Suprapubic skin (tissue), 4 donors: ENCODE data around the gene PRPF19. TPM values are rescaled to one million over a fixed set of nuclear protein-coding genes. Genes with fewer than 3 reads are reported as not detected.

ENCODE experiments used
- DNase-seq, 2 donors: peaks; one replicate each; pipeline ENCODE4 v3.0.0-alpha.2; 2019; ENCODE audit warnings: low spot score in 2 of 2
- H3K27ac ChIP-seq: fragments of 200-600 bp; sonication (generic); one replicate; pipeline ENCODE4 v1.5.1; 2019
- H3K27me3 ChIP-seq: fragments of 200-600 bp; sonication (generic); one replicate; pipeline ENCODE4 v1.5.1; 2019
- H3K36me3 ChIP-seq: fragments of 200-600 bp; sonication (generic); one replicate; pipeline ENCODE4 v1.5.1; 2019
- H3K4me1 ChIP-seq: fragments of 200-600 bp; sonication (generic); one replicate; pipeline ENCODE4 v1.5.1; 2019
- H3K4me3 ChIP-seq: fragments of 200-600 bp; sonication (generic); one replicate; pipeline ENCODE4 v1.5.1; 2019; ENCODE audit warnings: mild to moderate bottlenecking
- H3K9me3 ChIP-seq: fragments of 200-600 bp; sonication (generic); one replicate; pipeline ENCODE4 v1.5.1; 2019
- CTCF ChIP-seq, 2 donors: fragments of 200-600 bp in 1 of 2; fragments of 450-650 bp in 1 of 2; sonication (generic) in 1 of 2; IDR thresholded peaks; one replicate each; pipeline ENCODE4 v1.5.1; 2016 to 2019; ENCODE audit warnings: antibody characterized with exemption in 2 of 2, mild to moderate bottlenecking in 1 of 2, moderate library complexity in 1 of 2
- EP300 ChIP-seq: sonication (generic); formaldehyde crosslinking; IDR thresholded peaks from one replicate; pipeline ENCODE4 v1.6.1; 2017; ENCODE audit warnings: antibody characterized with exemption
- POLR2A ChIP-seq, 2 donors: fragments of 450-650 bp; IDR thresholded peaks; one replicate each; pipeline ENCODE4 v1.6.1; 2017; ENCODE audit warnings: antibody characterized with exemption in 2 of 2, mild to moderate bottlenecking in 2 of 2, moderate library complexity in 2 of 2
- POLR2AphosphoS5 ChIP-seq, 3 donors: sonication (generic); formaldehyde crosslinking; IDR thresholded peaks; one replicate each; pipeline ENCODE4 v1.6.1; 2017; ENCODE audit warnings: antibody characterized with exemption in 3 of 3
- WGBS: methylation state at CpG from one replicate; pipeline ENCODE4 v1.1.5; 2018; 5-methylcytosine and 5-hydroxymethylcytosine counted together
- total RNA-seq, 4 donors: library from RNA; depleted of rRNA; stranded (reverse); fragments of >200 nt; gene quantifications; one replicate each; pipeline ENCODE4 v1.1.0, GENCODE V29; 2016

Gene PRPF19
- total RNA-seq, 4 donors from 2014 or later, result 101 to 153 (median 116) TPM

- H3K4me3 ChIP-seq, result no peak overlapping the region
- no peaks in the 10 kb centered on the region for H3K27me3 ChIP-seq
- no peak for DNase-seq
- H3K36me3 ChIP-seq, result peaks cover 34% of the 10 kb centered on the region
- H3K4me1 ChIP-seq, result no peaks in the 10 kb centered on the region
- TF ChIP-seq POLR2A (IDR thresholded peaks at IDR 0.05) (no peak), CTCF (IDR thresholded peaks at IDR 0.05) (no peak), EP300 (no peak), POLR2AphosphoS5 (IDR thresholded peaks at IDR 0.05) (no peak)
- H3K27ac ChIP-seq, result no peak overlapping the region
- 76% methylated on average over 8 of the region's 8 CpGs for WGBS
- H3K9me3 ChIP-seq, result no peaks in the 10 kb centered on the region
Measured at GRCh38 chr11:60854140-60854846, 52.1 kb downstream of the PRPF19 start.

GRCh38 chr11:60852982-60853950, 53.1 kb downstream of the PRPF19 start:
- DNase-seq, result no peak
- H3K4me1 ChIP-seq, result no peaks in the 10 kb centered on the region
- TF ChIP-seq EP300 (no peak), POLR2A (IDR thresholded peaks at IDR 0.05) (no peak), POLR2AphosphoS5 (IDR thresholded peaks at IDR 0.05) (no peak), CTCF (IDR thresholded peaks at IDR 0.05) (no peak)
- no peak overlapping the region for H3K27ac ChIP-seq
- H3K4me3 ChIP-seq, result no peak overlapping the region
- H3K9me3 ChIP-seq, result no peaks in the 10 kb centered on the region
- no peaks in the 10 kb centered on the region for H3K27me3 ChIP-seq
- H3K36me3 ChIP-seq, result peaks cover 44% of the 10 kb centered on the region
- 92% methylated on average over 30 of the region's 68 CpGs for WGBS

- Histone ChIP-seq H3K4me1 (no peaks in the 10 kb centered on the region), H3K27me3 (no peaks in the 10 kb centered on the region), H3K27ac (no peak overlapping the region), H3K36me3 (peaks cover 53% of the 10 kb centered on the region), H3K9me3 (no peaks in the 10 kb centered on the region), H3K4me3 (peak overlapping the region; percentile 5)
- TF ChIP-seq POLR2AphosphoS5 (IDR thresholded peaks at IDR 0.05), result no peak
- TF ChIP-seq POLR2A (IDR thresholded peaks at IDR 0.05), result no peak
- no peak for DNase-seq
- WGBS, result 75% methylated on average over 18 of the region's 78 CpGs
Measured at GRCh38 chr11:60852117-60852981, 54.0 kb downstream of the PRPF19 start.

- H3K36me3 ChIP-seq, result peaks cover 55% of the 10 kb centered on the region
- H3K27me3 ChIP-seq, result no peaks in the 10 kb centered on the region
- no peak for DNase-seq
- no peak for TF ChIP-seq POLR2AphosphoS5 (IDR thresholded peaks at IDR 0.05)
- no peak for TF ChIP-seq CTCF (IDR thresholded peaks at IDR 0.05)
- TF ChIP-seq EP300, result no peak
- no peak for TF ChIP-seq POLR2A (IDR thresholded peaks at IDR 0.05)
- H3K4me1 ChIP-seq, result no peaks in the 10 kb centered on the region
- H3K4me3 ChIP-seq, result no peak overlapping the region
- whole genome bisulfite sequencing, result 86% methylated on average over 17 of the region's 17 CpGs
- no peak overlapping the region for H3K27ac ChIP-seq
- H3K9me3 ChIP-seq, result no peaks in the 10 kb centered on the region
Measured at GRCh38 chr11:60851327-60852104, 54.9 kb downstream of the PRPF19 start.
